Effector CD8-positive, alpha-beta T cell (primary cell): Measurements from ENCODE around the gene TMEM116.

Source experiments
- DNase-seq: peaks from one replicate; lab custom pipeline; 2025; lab: John Stamatoyannopoulos, UW

TMEM116 gene

DNA sequence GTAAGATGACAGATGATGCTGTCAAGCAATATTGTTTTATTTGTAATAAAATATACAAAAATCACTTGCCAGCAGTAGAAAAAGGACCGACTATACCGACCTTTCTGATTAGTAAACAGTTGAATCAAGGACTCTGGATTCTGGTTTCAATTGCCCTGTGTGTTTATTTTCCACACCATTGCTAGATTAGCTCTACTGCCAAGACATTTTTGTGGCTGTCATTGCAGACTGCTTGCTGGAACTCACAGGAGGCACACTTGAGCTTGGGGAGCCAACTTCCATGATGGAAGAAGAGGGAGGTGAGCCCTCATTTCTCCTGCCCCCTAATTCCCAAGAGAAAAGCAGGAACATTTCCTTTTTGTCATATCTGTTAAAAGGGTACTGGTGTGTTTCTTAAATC, 119.7 kb downstream of the TMEM116 start:
- no peak for DNase-seq

DNA sequence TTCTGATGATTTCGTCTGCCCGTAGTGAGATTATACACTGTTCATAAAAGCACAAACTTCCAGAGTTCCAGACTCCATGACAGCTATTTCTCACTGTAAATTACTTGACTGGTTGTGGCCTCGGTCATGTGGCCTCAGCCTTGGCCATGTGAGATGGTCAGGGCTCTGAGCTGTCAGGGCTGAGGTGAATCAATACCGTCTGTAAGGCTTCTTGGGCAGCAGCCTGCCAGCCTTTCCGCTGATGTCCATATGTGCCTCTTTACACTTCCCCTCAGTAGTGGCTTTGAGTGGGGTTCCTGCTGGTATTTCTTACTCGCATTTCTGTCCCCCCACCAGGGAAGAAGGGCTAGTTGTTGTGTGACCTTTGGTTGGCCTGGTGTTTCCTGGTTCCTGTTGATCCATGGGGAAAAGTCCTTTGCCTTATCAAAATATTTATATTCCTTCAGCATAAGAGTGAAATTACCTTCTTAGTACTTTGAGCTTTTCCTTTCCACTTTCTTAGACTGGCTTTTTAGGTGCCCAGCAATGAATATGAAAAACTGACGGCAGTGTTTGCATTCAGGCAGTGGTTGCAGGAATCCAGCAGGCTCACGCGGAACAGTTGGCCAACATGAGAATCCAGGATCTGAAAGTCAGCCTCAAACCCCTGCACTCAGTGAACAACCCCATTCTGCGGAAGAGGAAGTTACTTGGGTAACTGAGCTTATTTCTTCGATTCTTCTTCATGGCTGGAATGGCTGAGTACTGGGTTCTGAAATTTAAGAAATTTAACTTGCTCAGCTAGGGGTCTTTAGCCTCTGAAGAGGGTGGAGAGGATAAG, 124.8 kb downstream of the TMEM116 start:
- DNase-seq: no peak

DNA sequence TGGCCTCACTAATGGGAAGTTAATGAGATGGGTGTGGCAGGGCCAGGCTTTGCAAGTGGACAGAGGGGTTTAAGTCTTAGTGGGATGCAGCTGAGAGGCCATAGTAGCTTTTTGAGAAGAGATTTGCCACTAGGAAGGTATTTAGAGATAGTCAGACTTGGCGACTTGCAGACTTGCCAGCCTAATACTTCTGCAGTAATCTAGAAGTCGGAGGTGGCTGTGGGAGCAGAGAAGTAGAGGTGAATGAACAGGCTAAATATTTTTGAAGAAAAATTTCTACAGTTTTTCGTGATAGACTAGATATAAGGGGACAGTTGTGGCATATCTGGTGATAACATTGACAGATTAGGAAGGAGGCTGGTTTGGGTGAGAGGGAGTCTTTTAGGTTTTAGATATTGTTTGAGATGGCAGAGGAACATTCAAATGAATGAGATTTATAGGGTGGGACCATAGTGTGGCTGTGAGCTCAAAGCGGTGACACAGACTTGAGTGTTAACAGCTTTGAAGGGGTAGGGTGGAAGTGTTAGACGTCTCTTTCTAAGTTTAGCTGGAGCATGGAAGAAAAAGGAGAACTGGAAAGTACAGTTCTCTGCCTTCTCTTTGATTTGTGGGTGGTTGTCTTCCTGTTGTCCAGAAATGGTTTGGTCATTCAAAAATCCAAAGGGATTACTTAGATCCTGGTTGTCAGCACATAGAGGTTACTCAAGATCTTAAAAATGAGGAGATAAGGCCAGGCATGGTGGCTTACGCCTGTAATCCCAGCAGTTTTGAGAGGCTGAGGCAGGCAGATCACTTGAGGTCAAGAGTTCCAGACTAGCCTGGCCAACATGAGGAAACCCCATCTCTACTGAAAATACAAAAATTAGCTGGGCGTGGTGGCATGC, 126.1 kb downstream of the TMEM116 start:
- DNase-seq: no peak

DNA sequence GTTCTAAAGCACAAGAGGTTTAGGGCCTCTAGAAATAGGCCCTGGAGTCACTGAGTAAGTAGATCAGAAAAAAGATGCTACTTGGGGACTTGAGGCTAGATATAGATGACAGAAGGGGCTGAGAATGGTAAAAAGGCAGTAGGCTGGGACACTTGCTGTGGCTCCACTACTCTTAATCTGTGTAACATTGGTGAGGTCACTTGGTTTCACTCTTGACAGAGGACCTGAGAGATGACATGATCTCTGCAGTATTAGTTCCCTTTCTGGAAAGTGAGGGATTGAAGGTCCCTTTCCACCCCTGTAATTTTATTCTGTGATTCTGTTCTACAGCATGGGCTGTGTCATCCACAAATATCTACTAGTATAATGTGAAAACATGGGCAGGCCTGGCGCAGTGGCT, 131.2 kb downstream of the TMEM116 start:
- no peak for DNase-seq
